Measurements from ENCODE around the gene ADGRG3.

GRCh38 chr16:57637020-57637419, 31.1 kb upstream of the ADGRG3 start:
- TF ChIP-seq CTCF (IDR thresholded peaks at IDR 0.05; ENCODE audit: insufficient read depth, low read length) (no peak), GABPA (IDR thresholded peaks at IDR 0.05; ENCODE audit: low read depth) (no peak), REST (IDR thresholded peaks at IDR 0.05; ENCODE audit: insufficient replicate concordance, low read depth) (no peak)
